Measurements from ENCODE around the gene CALR3.

GRCh38 chr19:16470911-16471811, 24.8 kb downstream of the CALR3 start:
- TF ChIP-seq POLR2A (IDR thresholded peaks at IDR 0.05) = no peak
- TF ChIP-seq CTCF (IDR thresholded peaks at IDR 0.05) = no peak
